ENCODE results near the gene GPR146.
"Not testable (repeated sequence)": the region's sequence is repeated elsewhere in the genome, so short reads cannot be mapped to it uniquely, and the experiment has no call there.

The GPR146 gene

GRCh38 chr7:1064581-1064980, 20.2 kb downstream of the GPR146 start:
- H3K4me3 Mint-ChIP-seq = no peak overlapping the region
- peaks cover 8% of the 10 kb centered on the region for H3K27me3 Mint-ChIP-seq (ENCODE audit: low read depth)
- no peaks in the 10 kb centered on the region for H3K9me3 Mint-ChIP-seq
- H3K36me3 Mint-ChIP-seq (ENCODE audit: low read depth) = no peaks in the 10 kb centered on the region
- peaks cover 7% of the 10 kb centered on the region for H3K4me1 Mint-ChIP-seq (ENCODE audit: low read depth)
- no peak overlapping the region for H3K27ac Mint-ChIP-seq

GRCh38 chr7:1065263-1065584, 20.9 kb downstream of the GPR146 start:
- no peaks in the 10 kb centered on the region for H3K36me3 Mint-ChIP-seq (ENCODE audit: low read depth)
- peak overlapping the region; percentile 6 for H3K27ac Mint-ChIP-seq
- peak overlapping the region; percentile 34 for H3K4me3 Mint-ChIP-seq
- no peaks in the 10 kb centered on the region for H3K9me3 Mint-ChIP-seq
- peaks cover 8% of the 10 kb centered on the region for H3K27me3 Mint-ChIP-seq (ENCODE audit: low read depth)
- peaks cover 7% of the 10 kb centered on the region for H3K4me1 Mint-ChIP-seq (ENCODE audit: low read depth)

- peaks cover 8% of the 10 kb centered on the region for H3K27me3 Mint-ChIP-seq (ENCODE audit: low read depth)
- no peak overlapping the region for H3K27ac Mint-ChIP-seq
- H3K36me3 Mint-ChIP-seq (ENCODE audit: low read depth) = no peaks in the 10 kb centered on the region
- H3K4me3 Mint-ChIP-seq = peak overlapping the region; percentile 37
- H3K9me3 Mint-ChIP-seq = peaks cover 4% of the 10 kb centered on the region
- H3K4me1 Mint-ChIP-seq (ENCODE audit: low read depth) = peaks cover 7% of the 10 kb centered on the region
Measured at GRCh38 chr7:1065585-1066241, 21.4 kb downstream of the GPR146 start.

GRCh38 chr7:1066242-1066588, 21.9 kb downstream of the GPR146 start:
- Mint-ChIP-seq H3K4me1 (ENCODE audit: low read depth) (peaks cover 7% of the 10 kb centered on the region), H3K9me3 (peaks cover 8% of the 10 kb centered on the region), H3K27me3 (ENCODE audit: low read depth) (peaks cover 8% of the 10 kb centered on the region), H3K27ac (no peak overlapping the region), H3K36me3 (ENCODE audit: low read depth) (no peaks in the 10 kb centered on the region), H3K4me3 (no peak overlapping the region)

- H3K9me3 Mint-ChIP-seq = peaks cover 8% of the 10 kb centered on the region
- H3K27ac Mint-ChIP-seq = no peak overlapping the region
- no peaks in the 10 kb centered on the region for H3K36me3 Mint-ChIP-seq (ENCODE audit: low read depth)
- peaks cover 5% of the 10 kb centered on the region for H3K4me1 Mint-ChIP-seq (ENCODE audit: low read depth)
- no peaks in the 10 kb centered on the region for H3K27me3 Mint-ChIP-seq (ENCODE audit: low read depth)
- no peak overlapping the region for H3K4me3 Mint-ChIP-seq
Measured at GRCh38 chr7:1068013-1068412, 23.7 kb downstream of the GPR146 start.

GRCh38 chr7:1068619-1069018, 24.3 kb downstream of the GPR146 start:
- Mint-ChIP-seq H3K4me3 (no peak overlapping the region), H3K27ac (no peak overlapping the region), H3K27me3 (ENCODE audit: low read depth) (no peaks in the 10 kb centered on the region), H3K4me1 (ENCODE audit: low read depth) (peaks cover 5% of the 10 kb centered on the region), H3K36me3 (ENCODE audit: low read depth) (no peaks in the 10 kb centered on the region), H3K9me3 (peaks cover 8% of the 10 kb centered on the region)

GRCh38 chr7:1070544-1071011, 26.2 kb downstream of the GPR146 start:
- Mint-ChIP-seq H3K4me1 (ENCODE audit: low read depth) (peaks cover 2% of the 10 kb centered on the region), H3K36me3 (ENCODE audit: low read depth) (no peaks in the 10 kb centered on the region), H3K27me3 (ENCODE audit: low read depth) (no peaks in the 10 kb centered on the region), H3K9me3 (peaks cover 8% of the 10 kb centered on the region), H3K4me3 (no peak overlapping the region), H3K27ac (no peak overlapping the region)

- Mint-ChIP-seq H3K4me3 (no peak overlapping the region), H3K4me1 (ENCODE audit: low read depth) (no peaks in the 10 kb centered on the region), H3K36me3 (ENCODE audit: low read depth) (no peaks in the 10 kb centered on the region), H3K9me3 (peaks cover 8% of the 10 kb centered on the region), H3K27ac (no peak overlapping the region), H3K27me3 (ENCODE audit: low read depth) (no peaks in the 10 kb centered on the region)
Measured at GRCh38 chr7:1071731-1072254, 27.4 kb downstream of the GPR146 start.

- H3K36me3 Mint-ChIP-seq (ENCODE audit: low read depth) = no peaks in the 10 kb centered on the region
- H3K4me1 Mint-ChIP-seq (ENCODE audit: low read depth) = no peaks in the 10 kb centered on the region
- H3K9me3 Mint-ChIP-seq = peaks cover 8% of the 10 kb centered on the region
- H3K27ac Mint-ChIP-seq = no peak overlapping the region
- no peak overlapping the region for H3K4me3 Mint-ChIP-seq
- H3K27me3 Mint-ChIP-seq (ENCODE audit: low read depth) = no peaks in the 10 kb centered on the region
Measured at GRCh38 chr7:1073142-1073977, 29.0 kb downstream of the GPR146 start.

GRCh38 chr7:1074018-1074417, 29.7 kb downstream of the GPR146 start:
- not testable (repeated sequence) for H3K4me1 Mint-ChIP-seq (ENCODE audit: low read depth); H3K4me3 Mint-ChIP-seq; H3K27ac Mint-ChIP-seq; H3K27me3 Mint-ChIP-seq (ENCODE audit: low read depth); H3K36me3 Mint-ChIP-seq (ENCODE audit: low read depth); H3K9me3 Mint-ChIP-seq

- no peak overlapping the region for H3K4me3 Mint-ChIP-seq
- H3K27ac Mint-ChIP-seq = no peak overlapping the region
- H3K36me3 Mint-ChIP-seq (ENCODE audit: low read depth) = no peaks in the 10 kb centered on the region
- H3K27me3 Mint-ChIP-seq (ENCODE audit: low read depth) = no peaks in the 10 kb centered on the region
- no peaks in the 10 kb centered on the region for H3K4me1 Mint-ChIP-seq (ENCODE audit: low read depth)
- peaks cover 8% of the 10 kb centered on the region for H3K9me3 Mint-ChIP-seq
Measured at GRCh38 chr7:1074593-1075431, 30.5 kb downstream of the GPR146 start.

- H3K4me3 Mint-ChIP-seq = no peak overlapping the region
Measured at GRCh38 chr7:1076184-1077072, 32.1 kb downstream of the GPR146 start.

GRCh38 chr7:1078519-1078918, 34.2 kb downstream of the GPR146 start:
- H3K4me3 Mint-ChIP-seq = no peak overlapping the region
- no peaks in the 10 kb centered on the region for H3K36me3 Mint-ChIP-seq (ENCODE audit: low read depth)
- H3K27me3 Mint-ChIP-seq (ENCODE audit: low read depth) = no peaks in the 10 kb centered on the region
- no peak overlapping the region for H3K27ac Mint-ChIP-seq
- no peaks in the 10 kb centered on the region for H3K4me1 Mint-ChIP-seq (ENCODE audit: low read depth)
- H3K9me3 Mint-ChIP-seq = no peaks in the 10 kb centered on the region

More at GRCh38 chr7:1076184-1077072, 32.1 kb downstream of the GPR146 start:
- no peaks in the 10 kb centered on the region for H3K27me3 Mint-ChIP-seq (ENCODE audit: low read depth)
- no peaks in the 10 kb centered on the region for H3K4me1 Mint-ChIP-seq (ENCODE audit: low read depth)
- H3K9me3 Mint-ChIP-seq = no peaks in the 10 kb centered on the region
- H3K36me3 Mint-ChIP-seq (ENCODE audit: low read depth) = no peaks in the 10 kb centered on the region
- H3K27ac Mint-ChIP-seq = no peak overlapping the region

GRCh38 chr7:1078985-1079384, 34.6 kb downstream of the GPR146 start:
- H3K27me3 Mint-ChIP-seq (ENCODE audit: low read depth) = no peaks in the 10 kb centered on the region
- H3K4me3 Mint-ChIP-seq = no peak overlapping the region
- H3K4me1 Mint-ChIP-seq (ENCODE audit: low read depth) = no peaks in the 10 kb centered on the region
- H3K27ac Mint-ChIP-seq = no peak overlapping the region
- H3K36me3 Mint-ChIP-seq (ENCODE audit: low read depth) = no peaks in the 10 kb centered on the region
- no peaks in the 10 kb centered on the region for H3K9me3 Mint-ChIP-seq
